UCSD-AML1 (cell line): ENCODE measurements around the gene TRPC4.

Experiments used
- DNase-seq: peaks from one replicate; lab custom pipeline; 2025; ENCODE audit not compliant: unreplicated experiment; lab: John Stamatoyannopoulos, UW

TRPC4 gene

GRCh38 chr13:37869756-37870488, at the start of gene TRPC4:
Gene TRPC4, minus strand, starts transcription at chr13:37869772. Its CDS starts 86,439 bp downstream, at chr13:37783333.
- DNase-seq, result no peak

- DNase-seq, result no peak
Measured at GRCh38 chr13:37918751-37919150, 49.2 kb upstream of the TRPC4 start.

DNA sequence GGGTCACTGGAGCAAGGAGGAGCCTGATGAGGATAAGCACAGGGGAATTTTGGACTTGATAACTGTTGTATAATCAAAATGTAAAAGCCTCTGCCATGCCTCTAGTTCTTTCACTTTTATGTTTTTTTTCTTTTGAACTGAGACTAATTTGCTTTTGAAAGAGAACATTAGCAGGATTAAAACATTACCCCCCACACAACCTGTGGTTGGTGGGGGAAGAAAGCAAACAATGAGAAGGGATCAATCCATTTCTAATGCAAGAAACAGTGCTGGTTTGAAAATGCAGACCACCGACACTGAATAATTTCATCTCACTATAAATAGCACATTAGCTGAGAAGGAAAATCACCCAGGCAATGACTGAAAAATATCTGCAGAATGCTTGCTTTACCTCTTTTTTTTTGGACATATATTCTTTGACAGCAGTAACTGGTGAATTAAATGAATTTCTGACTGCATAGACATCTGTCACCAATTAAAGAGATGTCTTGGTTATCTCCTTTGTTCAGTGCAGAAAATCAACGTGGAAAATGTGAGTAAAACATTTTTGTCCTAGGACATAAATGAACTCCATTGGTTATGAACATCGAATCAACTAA, 48.6 kb upstream of the TRPC4 start:
- DNase-seq, result no peak

- DNase-seq, result no peak
Measured at GRCh38 chr13:37914781-37915391, 45.3 kb upstream of the TRPC4 start.

GRCh38 chr13:37910790-37911189, 41.2 kb upstream of the TRPC4 start:
- no peak for DNase-seq

GRCh38 chr13:37906880-37907279, 37.3 kb upstream of the TRPC4 start:
- no peak for DNase-seq

DNA sequence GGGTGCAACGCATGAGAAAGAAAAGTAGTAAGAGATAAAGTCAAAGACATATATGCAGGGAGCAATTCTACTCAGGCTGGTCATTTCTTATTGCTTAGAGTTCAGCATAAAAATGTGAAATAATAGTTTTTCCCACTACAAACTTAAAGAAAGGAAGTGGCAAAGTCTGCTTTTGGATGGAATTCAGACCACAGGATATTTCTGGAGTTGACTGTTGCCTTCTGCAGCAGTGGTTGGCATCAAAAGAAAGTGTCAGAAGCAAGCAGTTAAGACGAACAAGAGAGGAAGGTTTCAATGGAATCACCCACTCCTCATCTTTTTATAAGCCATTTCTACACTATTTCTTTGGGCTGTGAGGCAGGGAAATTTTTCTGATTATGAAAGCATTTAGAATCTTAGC, 36.2 kb upstream of the TRPC4 start:
- no peak for DNase-seq

DNA sequence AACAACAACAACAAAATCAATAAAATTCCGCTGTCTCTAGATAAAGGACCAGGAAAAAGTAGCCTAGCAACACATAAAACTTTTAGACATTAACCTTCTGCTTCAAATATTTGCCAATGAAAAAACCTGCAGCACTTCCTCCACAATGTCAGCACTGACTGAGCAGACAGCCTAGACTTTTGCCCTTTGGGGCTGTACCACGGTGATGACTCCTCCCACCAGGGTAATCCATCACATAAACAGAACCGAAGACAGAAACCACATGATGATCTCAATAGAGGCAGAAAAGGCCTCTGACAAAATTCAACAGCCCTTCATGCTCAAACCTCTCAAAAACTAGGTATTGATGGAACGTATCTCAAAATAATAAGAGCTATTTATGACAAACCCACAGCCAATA, 30.2 kb upstream of the TRPC4 start:
- no peak for DNase-seq

DNA sequence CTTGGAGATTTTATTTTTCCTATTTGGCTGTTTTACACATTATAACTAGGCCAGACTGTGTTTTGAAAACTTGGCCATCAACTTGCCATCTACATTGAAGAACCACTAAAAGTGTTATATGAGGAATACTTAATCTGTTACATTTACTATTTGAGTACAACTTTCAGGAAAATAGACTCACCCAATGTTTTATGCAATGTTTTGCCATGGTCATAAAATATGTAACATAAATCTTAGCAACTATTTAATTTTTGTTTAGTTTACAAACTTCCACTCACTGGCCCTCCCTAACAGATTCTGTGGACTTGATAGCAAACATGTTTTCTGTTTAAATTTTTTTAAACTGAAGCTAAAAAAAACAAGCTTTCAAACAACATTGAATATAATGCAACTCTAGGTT, 23.7 kb upstream of the TRPC4 start:
- no peak for DNase-seq

DNA sequence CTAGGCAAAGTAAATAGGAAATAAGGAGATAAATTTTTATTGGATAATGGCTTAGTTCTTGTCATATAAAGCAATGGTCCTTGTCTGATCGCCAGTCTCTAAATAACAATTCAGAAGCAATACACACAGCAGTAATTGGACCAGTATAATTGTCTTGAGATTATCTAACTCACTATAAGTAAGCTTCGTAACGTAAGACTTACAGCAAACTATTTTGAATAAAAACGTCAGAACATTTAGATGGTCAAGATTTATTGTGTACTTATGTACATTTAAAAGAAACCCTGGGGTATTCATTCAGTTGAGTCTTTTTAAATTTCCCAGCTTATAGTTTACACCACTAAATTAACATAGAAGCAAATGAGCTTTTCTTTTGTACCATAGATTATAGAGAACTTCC, 20.2 kb upstream of the TRPC4 start:
- DNase-seq, result no peak

GRCh38 chr13:37889102-37889501, 19.5 kb upstream of the TRPC4 start:
- no peak for DNase-seq

DNA sequence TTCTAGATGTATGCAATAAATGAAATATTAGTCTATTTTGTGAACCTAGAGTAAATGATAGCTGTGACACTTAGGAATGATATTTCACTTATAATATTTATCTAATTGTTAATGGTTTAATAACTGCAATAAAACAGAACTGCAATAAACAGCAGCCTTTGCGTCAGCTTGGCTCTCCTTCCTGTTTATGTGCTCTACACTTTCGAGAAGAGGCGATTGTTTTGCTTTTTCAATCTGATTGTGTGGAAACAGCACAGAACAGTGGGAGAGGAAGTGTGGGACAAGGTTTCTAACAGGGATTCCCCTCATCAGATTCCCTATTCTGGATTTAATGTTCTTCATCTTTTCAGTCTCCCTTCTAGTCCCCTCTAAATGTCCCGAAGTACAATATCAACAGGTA, 17.3 kb upstream of the TRPC4 start:
- no peak for DNase-seq

GRCh38 chr13:37884674-37885073, 15.1 kb upstream of the TRPC4 start:
- no peak for DNase-seq

DNA sequence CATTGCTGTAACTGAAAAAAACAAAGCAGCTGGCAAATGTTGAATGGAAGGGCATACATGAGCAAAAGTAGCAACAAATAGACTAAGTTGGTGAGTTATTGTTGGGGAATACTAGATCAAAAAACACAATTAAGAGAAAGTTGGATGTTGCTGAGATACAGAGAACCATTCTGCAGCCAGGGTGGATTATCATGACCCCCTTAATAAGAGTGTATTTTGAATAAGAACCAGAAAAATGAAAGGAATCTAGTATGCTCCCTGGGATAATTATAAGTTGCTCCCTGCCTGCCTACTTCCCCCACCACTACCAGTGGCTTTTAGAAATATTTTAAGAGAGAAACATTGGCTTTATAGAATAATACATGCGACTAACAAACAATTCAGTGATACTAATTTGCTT, 14.5 kb upstream of the TRPC4 start:
- no peak for DNase-seq

GRCh38 chr13:37878921-37879320, 9.3 kb upstream of the TRPC4 start:
- no peak for DNase-seq

DNA sequence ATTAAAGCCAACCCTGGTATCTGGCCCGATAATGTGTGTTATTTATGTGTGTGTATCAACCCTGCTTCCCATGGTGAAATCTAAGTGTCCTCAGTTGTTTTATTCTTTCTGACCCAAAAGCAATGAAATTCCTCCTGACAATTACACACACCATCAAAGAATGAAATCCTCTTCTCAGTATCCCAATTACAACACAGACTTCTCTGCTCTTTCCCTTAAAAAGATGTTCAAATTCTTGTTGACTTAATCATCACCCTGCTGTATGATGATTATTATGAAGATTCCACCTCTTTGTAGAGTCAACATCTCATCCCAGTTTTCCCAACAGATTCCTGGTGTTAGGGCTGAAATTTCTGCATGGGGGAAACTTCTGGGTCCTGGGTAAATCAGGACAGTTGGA, 8.9 kb upstream of the TRPC4 start:
- DNase-seq, result no peak

DNA sequence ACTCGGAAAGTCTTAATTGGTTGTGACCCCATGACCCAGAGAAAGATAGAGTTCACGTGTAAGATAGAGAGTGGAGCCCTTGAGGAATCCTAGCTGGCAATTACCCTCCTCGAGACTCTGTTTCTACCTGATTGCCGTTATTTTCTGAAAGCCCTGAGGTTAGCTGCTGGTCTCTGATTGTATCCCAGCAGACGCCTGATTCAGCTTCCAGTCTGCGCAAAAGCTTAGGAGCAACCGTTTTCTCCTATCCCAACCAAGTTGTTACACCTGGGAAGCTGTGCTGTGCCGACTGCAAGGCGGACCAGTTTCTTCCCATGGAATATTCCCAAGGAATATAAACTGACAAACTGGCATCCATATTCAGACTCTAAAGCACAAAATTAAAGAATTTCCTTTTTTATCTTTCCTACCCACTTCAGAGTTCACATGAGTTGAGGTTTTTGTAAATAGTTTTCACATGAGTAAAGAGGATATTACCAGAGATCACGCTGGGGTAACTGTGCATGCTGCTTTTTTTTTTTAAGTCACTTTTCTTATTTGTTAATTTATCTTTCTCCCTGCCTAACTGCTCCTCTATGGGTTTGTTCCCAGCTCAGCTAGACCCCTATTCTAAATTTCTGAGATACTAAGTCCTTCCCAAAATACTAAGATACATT, 1.5 kb upstream of the TRPC4 start:
- DNase-seq, result no peak

- DNase-seq, result no peak
Measured at GRCh38 chr13:37870489-37870845, 895 bp upstream of the TRPC4 start.

GRCh38 chr13:37869506-37869755, 141 bp downstream of the TRPC4 start:
- DNase-seq, result no peak

- no peak for DNase-seq
Measured at GRCh38 chr13:37868691-37869505, 674 bp downstream of the TRPC4 start.

GRCh38 chr13:37863708-37864107, 5.9 kb downstream of the TRPC4 start:
- DNase-seq, result no peak

DNA sequence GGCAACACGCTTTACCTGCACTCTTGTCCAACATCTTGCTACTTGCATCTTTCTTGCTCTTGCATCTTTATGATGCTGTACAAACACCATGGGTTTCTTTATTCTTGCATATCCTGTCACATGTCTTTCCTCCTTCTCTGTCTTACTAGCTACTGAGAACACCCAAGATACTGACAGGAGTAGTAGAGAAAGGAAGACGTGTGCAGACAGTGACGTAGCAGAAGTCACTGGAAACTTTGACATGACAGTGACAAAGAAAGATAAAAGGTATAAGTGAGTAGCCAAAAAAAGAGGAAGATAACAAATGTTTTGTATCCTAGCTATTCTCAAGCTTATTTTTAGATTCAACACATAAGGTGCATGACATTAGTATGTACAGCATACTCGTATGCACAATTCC, 34.2 kb downstream of the TRPC4 start:
- no peak for DNase-seq
